Gastrocnemius medialis (tissue), 4 donors: ENCODE results near the gene FOSL2. TPM values are rescaled to one million over a fixed set of nuclear protein-coding genes. Genes with fewer than 3 reads are reported as not detected.

Source experiments
- ATAC-seq, 2 donors: fragments of 150-250 bp; one replicate each; pipeline ENCODE4 v1.9.1; 2016
- DNase-seq, 2 donors: peaks; one replicate each; pipeline ENCODE4 v3.0.0-alpha.2; 2019
- H3K27ac ChIP-seq, 4 donors: fragments of 200-600 bp; sonication (generic); 1 replicate in 1 of 4; 2 replicates in 3 of 4; pipeline ENCODE4 v1.5.1; 2016 to 2018; ENCODE audit warnings: mild to moderate bottlenecking in 2 of 4, moderate library complexity in 1 of 4
- H3K27me3 ChIP-seq, 3 donors: fragments of 200-600 bp; sonication (generic) in 2 of 3; 1 replicate in 1 of 3; 2 replicates in 2 of 3; pipeline versions ENCODE4 v1.5.1 to v1.6.0; 2016 to 2019; ENCODE audit warnings: mild to moderate bottlenecking in 1 of 3, moderate library complexity in 1 of 3
- H3K36me3 ChIP-seq, 2 donors: fragments of 200-600 bp; sonication (generic) in 1 of 2; one replicate each; pipeline ENCODE4 v1.5.1; 2017 to 2018
- H3K4me1 ChIP-seq, 2 donors: fragments of 200-600 bp; sonication (generic) in 1 of 2; one replicate each; pipeline ENCODE4 v1.5.1; 2016 to 2017; ENCODE audit warnings: mild to moderate bottlenecking in 2 of 2
- H3K4me3 ChIP-seq, 4 donors: fragments of 200-600 bp; sonication (generic) in 3 of 4; 1 replicate in 1 of 4; 2 replicates in 3 of 4; pipeline ENCODE4 v1.5.1; 2016 to 2019; ENCODE audit warnings: mild to moderate bottlenecking in 2 of 4
- H3K9me3 ChIP-seq, 3 donors: fragments of 200-600 bp; sonication (generic) in 2 of 3; 1 replicate in 1 of 3; 2 replicates in 2 of 3; pipeline ENCODE4 v1.5.1; 2016 to 2019
- POLR2A ChIP-seq, 2 donors: fragments of 450-650 bp; IDR thresholded peaks; one replicate each; pipeline ENCODE4 v1.6.1; 2017; ENCODE audit warnings: antibody characterized with exemption in 2 of 2, mild to moderate bottlenecking in 2 of 2, moderate library complexity in 2 of 2
- in situ Hi-C, 4 donors: fragments of 200-750 bp; cut with MboI; loops; one replicate each; pipeline versions ENCODE4 v1.15.0 to v1.8.0; 2017; ENCODE audit warnings: low sequenced_read_pairs in 4 of 4
- intact Hi-C: fragments of 100-400 bp; cut with DNase I; formaldehyde crosslinking; loops from one replicate; pipeline ENCODE4 v1.15.1; 2023; ENCODE audit warnings: low total_unique reads
- total RNA-seq, 4 donors: library from RNA; depleted of rRNA; stranded (reverse); fragments of >200 nt; gene quantifications; one replicate each; pipeline versions ENCODE4 v1.1.0 to v1.2.3, GENCODE V29; 2016
- TF ChIP-seq, protein P1 (sequence below), 5 experiments: fragments of 450-650 bp in 3 of 5; fragments of 200-600 bp in 2 of 5; sonication (generic) in 2 of 5; IDR thresholded peaks in 4 of 5; conservative IDR thresholded peaks in 1 of 5; 1 replicate in 4 of 5; 2 replicates in 1 of 5; pipeline ENCODE4 v1.5.1; 2016 to 2019; ENCODE audit warnings: antibody characterized with exemption in 5 of 5, mild to moderate bottlenecking in 3 of 5, moderate library complexity in 3 of 5

FOSL2 gene
- total RNA-seq, 4 donors from 2014 or later, result 193 to 214 (median 210) TPM

DNA sequence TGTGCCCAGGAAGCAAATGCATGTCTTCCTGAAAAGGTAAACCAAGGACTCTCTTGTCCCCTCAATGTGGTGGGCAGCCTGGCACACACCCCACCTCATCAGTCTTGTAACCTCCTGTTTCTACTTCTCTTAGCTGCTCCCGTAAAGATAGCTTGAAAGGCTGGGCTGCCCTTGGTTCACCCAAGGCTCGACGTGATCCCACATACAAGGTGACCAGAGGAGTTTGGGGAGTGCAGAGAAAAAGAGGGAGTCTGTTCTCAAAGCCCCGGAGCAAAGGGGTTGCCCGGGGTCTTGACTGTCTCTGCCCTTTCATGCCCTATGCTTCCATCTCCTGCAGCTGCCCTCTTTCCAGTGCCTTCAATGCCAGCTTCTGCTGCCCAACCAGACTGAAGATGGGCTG lies 18.3 kb upstream of the FOSL2 start:
- no peak for ATAC-seq
- H3K4me1 ChIP-seq, result peaks cover 23% of the 10 kb centered on the region in 2 donors
- in situ Hi-C loops, result no loop called here
- no peak overlapping the region for H3K27ac ChIP-seq
- TF ChIP-seq POLR2A (IDR thresholded peaks at IDR 0.05), result no peak
- TF ChIP-seq, protein P1, sequence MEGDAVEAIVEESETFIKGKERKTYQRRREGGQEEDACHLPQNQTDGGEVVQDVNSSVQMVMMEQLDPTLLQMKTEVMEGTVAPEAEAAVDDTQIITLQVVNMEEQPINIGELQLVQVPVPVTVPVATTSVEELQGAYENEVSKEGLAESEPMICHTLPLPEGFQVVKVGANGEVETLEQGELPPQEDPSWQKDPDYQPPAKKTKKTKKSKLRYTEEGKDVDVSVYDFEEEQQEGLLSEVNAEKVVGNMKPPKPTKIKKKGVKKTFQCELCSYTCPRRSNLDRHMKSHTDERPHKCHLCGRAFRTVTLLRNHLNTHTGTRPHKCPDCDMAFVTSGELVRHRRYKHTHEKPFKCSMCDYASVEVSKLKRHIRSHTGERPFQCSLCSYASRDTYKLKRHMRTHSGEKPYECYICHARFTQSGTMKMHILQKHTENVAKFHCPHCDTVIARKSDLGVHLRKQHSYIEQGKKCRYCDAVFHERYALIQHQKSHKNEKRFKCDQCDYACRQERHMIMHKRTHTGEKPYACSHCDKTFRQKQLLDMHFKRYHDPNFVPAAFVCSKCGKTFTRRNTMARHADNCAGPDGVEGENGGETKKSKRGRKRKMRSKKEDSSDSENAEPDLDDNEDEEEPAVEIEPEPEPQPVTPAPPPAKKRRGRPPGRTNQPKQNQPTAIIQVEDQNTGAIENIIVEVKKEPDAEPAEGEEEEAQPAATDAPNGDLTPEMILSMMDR (IDR thresholded peaks at IDR 0.05 in 4 of 5, conservative IDR thresholded peaks at IDR 0.05 in 1 of 5), result no peak
- no peaks in the 10 kb centered on the region for H3K27me3 ChIP-seq
- intact Hi-C loops, result no loop called here
- H3K4me3 ChIP-seq, result no peak overlapping the region
- no peaks in the 10 kb centered on the region for H3K9me3 ChIP-seq
- no peak for DNase-seq
- no peaks in the 10 kb centered on the region for H3K36me3 ChIP-seq

DNA sequence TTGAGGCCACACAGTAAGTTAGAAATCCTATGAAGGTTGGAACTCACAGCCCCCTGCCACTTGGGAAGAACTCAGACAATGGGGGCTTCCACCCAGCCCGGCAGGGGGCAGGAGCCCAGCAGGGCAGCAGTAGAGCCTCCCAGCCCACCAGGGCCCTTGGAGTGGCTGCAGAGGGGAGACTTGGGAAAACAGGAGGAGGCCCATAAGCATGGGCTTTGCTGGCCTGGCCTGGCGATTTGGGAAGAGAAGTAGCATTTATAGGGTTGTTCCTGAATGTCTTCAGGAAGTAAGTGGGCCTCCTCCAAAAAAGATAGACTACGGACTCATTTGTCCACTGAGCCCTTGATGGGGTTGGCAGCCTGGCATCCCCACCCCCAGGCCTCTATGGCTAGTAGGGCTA lies 17.4 kb upstream of the FOSL2 start:
- TF ChIP-seq, protein P1 (IDR thresholded peaks at IDR 0.05 in 4 of 5, conservative IDR thresholded peaks at IDR 0.05 in 1 of 5), result no peak
- TF ChIP-seq POLR2A (IDR thresholded peaks at IDR 0.05), result no peak
- no peaks in the 10 kb centered on the region for H3K27me3 ChIP-seq
- no peak for DNase-seq
- H3K36me3 ChIP-seq, result no peaks in the 10 kb centered on the region
- H3K4me1 ChIP-seq, result peaks cover 23 to 25% of the 10 kb centered on the region in 2 donors
- intact Hi-C loops, result no loop called here
- H3K9me3 ChIP-seq, result no peaks in the 10 kb centered on the region
- no peak for ATAC-seq
- no peak overlapping the region for H3K4me3 ChIP-seq
- in situ Hi-C loops, result no loop called here
- no peak overlapping the region for H3K27ac ChIP-seq

DNA sequence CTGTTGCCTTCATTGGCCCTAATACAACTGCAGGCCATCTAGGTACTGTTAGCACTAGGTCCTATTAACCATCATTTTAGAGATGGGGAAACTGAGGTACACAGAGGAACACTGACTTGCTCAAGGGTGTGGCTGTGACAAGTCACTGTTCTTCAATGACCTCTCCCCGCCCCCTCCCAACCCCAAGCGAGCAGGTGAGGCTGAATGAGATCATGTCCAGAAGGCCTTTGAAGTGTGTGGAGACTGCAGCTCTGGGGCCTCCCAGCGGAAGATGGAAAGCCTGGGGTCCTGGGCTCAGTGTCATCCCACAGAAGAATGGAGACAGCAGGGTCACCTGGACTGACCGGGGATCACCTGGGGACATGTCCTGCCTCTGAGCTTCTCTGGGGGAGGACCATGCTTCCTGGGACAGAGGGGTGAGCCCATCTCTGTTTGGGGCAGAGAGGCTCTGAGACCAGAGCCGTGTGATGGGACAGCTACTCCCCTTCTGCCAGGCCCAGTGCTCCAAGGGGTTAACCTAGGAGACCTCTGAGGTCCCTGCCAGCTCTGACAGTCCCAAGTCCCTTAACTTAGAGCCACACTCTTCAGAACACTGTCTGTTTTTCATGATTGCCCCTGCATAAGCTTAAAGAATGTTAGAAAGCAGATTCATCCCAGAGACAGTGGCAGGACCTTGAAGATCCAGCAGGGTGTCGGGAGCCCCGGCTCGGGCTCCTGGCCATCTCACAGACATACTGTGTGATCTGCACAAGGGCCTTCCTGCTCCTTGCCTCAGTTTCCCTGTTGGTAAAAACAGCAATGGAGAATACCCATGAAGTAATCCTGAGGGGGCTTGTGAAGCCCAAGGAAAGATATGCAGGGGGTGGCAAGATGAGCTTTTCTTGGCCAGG lies 16.7 kb upstream of the FOSL2 start:
- no peaks in the 10 kb centered on the region for H3K9me3 ChIP-seq
- no peak for DNase-seq
- no peaks in the 10 kb centered on the region for H3K27me3 ChIP-seq
- intact Hi-C loops (no loop called here), in situ Hi-C loops (no loop called here)
- TF ChIP-seq, protein P1 (IDR thresholded peaks at IDR 0.05 in 4 of 5, conservative IDR thresholded peaks at IDR 0.05 in 1 of 5), result no peak
- TF ChIP-seq POLR2A (IDR thresholded peaks at IDR 0.05), result no peak
- no peak overlapping the region for H3K4me3 ChIP-seq
- H3K4me1 ChIP-seq, result peaks cover 18 to 22% of the 10 kb centered on the region in 2 donors
- no peak for ATAC-seq
- no peaks in the 10 kb centered on the region for H3K36me3 ChIP-seq
- H3K27ac ChIP-seq, result peak overlapping the region in 1 of 4 donors; percentile 87

DNA sequence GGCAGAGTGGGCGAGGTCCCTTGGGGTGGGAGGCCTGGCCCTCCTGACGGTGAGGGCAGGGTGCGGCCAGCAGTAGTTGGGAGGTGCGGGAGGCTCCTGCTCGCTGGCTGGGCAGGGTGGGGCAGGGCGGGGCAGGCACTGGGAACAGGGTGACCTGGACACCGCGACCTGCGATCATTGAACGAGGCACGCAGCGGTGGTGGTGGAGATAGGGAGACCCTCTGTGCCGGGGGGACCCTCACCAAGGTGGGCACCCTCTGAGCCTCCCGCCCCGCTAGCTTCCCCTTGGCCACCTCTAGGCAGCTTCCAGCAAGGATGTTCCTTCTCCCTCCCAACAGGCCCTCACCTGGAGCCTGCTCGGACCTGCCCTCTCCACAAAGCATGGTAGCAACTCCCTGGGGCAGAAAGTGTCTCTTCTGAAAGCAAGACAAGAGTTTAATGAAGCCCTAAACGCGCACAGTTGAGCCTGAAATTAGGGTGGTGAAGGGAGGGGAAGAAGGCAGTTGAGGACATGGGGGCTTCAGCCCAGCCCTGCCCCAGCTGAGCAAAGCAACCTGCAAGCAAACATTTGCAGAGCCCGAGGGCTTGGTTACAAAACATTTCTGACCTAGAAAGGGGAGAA lies 15.4 kb upstream of the FOSL2 start:
- intact Hi-C loops, result no loop called here
- Histone ChIP-seq H3K4me1 (peaks cover 18 to 22% of the 10 kb centered on the region in 2 donors), H3K4me3 (no peak overlapping the region), H3K27ac (peak overlapping the region; percentile 74 to 89 (median 87)), H3K9me3 (no peaks in the 10 kb centered on the region), H3K27me3 (no peaks in the 10 kb centered on the region), H3K36me3 (no peaks in the 10 kb centered on the region)
- ATAC-seq (peak in 1 of 2 donors; percentile 3), DNase-seq (no peak)
- in situ Hi-C loops, result no loop called here
- TF ChIP-seq POLR2A (IDR thresholded peaks at IDR 0.05), result no peak
- TF ChIP-seq, protein P1 (IDR thresholded peaks at IDR 0.05 in 4 of 5, conservative IDR thresholded peaks at IDR 0.05 in 1 of 5), result no peak
